Endothelial cell of umbilical vein (primary cell): ENCODE results near the gene LMO4.

Source experiments
- CTCF ChIP-seq, 2 donors: IDR thresholded peaks; 1 replicate in 1 of 2; 2 replicates in 1 of 2; pipeline ENCODE4 v1.5.1; 2011; ENCODE audit warnings: low read length in 2 of 2, mild to moderate bottlenecking in 2 of 2, moderate library complexity in 2 of 2, control low read depth in 1 of 2, inconsistent platforms in 1 of 2, low read depth in 1 of 2; ENCODE audit not compliant: insufficient read depth in 1 of 2; ENCODE audit errors: extremely low read depth in 1 of 2
- EZH2 ChIP-seq: IDR thresholded peaks from 2 replicates; pipeline ENCODE4 v1.6.1; 2012; ENCODE audit warnings: borderline replicate concordance, low read depth, mild to moderate bottlenecking, moderate library complexity, low read length, inconsistent platforms; ENCODE audit not compliant: severe bottlenecking
- MYC ChIP-seq: IDR thresholded peaks from one replicate; pipeline ENCODE4 v1.6.1; 2011; ENCODE audit warnings: mild to moderate bottlenecking, low read depth, low read length
- POLR2A ChIP-seq: IDR thresholded peaks from 2 replicates; pipeline ENCODE4 v1.6.1; 2012; ENCODE audit warnings: low read depth, mild to moderate bottlenecking, control low read depth, low read length
- POLR2AphosphoS5 ChIP-seq: IDR thresholded peaks from 2 replicates; pipeline ENCODE4 v1.6.1; 2012; ENCODE audit warnings: low read depth, mild to moderate bottlenecking, control low read depth, low read length, moderate library complexity; ENCODE audit not compliant: insufficient read depth

DNA sequence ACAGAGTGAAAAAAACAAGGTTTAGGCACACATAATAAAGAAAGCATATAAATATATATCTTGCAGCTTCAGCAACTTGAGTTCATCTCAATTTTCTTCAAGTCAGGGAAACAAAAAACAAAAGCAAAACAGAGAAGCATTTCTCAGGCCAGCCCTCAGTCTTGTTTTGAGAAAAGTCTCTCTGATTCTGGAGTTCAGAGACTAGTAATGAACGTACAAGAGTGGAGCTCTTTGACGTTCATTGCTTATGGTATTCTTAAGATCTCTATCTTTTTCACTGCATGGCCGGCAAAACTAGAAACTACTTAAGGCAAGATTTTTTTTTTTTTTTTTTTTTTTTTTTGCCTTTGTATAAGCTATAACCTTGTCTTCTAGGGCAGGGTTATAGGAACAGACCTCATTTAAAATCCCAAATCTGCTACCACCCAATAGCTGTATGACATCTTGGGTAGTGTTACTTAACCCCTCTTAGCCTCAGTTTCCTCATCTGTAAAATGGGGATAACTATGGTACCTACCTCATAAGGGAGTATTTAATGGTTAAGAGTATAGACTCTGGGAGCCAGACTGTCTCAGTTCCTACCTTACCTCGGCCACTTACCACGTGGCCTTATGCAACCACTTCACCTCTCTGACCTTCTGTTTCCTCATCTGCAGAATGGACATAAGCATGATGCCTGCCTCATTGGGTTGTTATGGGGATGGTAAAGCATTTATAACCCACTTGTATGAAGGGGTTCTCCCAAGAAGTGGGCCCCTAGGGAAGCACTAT, 33.6 kb downstream of the LMO4 start:
- TF ChIP-seq CTCF (IDR thresholded peaks at IDR 0.05; ENCODE audit: extremely low read depth in 1 of 2, insufficient read depth in 1 of 2, low read depth in 1 of 2, low read length in 2 of 2) (no peak), EZH2 (no peak), MYC (no peak), POLR2A (no peak), POLR2AphosphoS5 (no peak)
